Eye (tissue), 1 donor: ENCODE data around the gene SLC36A4.
"Not testable (repeated sequence)": the region's sequence is repeated elsewhere in the genome, so short reads cannot be mapped to it uniquely, and the experiment has no call there.

Source experiments
- DNase-seq: peaks from one replicate; pipeline ENCODE4 v3.0.0-alpha.2; 2015

SLC36A4 gene

DNA sequence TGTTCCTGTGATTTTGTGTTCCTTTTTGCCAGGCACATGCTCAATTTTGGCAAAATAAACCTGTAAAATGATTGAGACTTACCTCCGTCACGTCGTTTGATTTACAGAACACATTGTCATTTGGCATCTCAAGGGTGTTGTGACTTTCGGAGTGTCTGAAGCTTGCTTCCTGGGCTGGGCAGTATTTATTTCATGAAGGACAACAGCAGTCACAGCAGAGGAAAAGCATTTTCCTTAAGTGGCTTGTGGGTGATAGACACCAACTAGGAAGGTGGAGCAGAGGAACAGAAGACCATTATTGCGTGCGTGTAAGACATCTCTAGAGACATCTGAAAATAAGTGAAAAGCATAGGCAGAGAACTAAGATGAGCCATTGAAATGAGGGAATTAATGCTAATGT is 80.2 kb downstream of the SLC36A4 start:
- DNase-seq, result no peak

DNA sequence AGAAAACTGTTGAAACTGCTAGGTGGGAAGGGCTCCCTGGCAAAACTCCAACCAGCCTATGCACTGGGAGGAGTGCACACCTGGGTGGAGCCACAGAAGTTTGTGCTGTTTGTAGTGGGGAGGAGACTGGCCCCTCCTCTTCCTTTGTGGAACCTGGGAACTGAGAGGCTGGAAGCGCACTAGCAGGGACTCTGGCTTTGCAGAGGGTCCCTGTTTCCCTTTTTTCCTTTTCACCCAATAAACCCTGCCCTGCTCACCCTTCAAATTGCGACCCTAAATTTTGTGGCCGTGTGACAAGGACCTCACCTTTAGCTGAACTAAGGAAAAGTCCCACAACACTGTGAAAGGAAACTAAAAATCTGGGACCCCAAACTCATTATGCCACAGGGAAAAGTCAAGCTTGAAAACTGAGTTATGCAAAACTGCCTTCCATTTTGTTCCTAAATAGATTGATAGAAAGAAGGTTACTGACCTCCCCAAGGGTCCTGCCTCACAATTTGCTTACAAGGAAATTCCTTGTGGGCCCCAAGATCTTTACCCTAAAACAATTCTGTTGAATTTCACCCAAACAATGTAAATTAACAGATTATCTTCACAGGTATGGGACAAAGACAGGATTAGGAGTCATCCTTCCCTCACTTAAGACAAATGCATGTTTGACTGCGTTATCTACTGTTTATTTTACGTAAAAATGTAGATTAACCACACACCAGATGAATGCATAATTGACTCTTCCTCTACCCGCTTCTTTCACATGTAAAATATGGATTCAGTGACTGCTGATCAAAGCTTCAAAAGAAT is 81.0 kb downstream of the SLC36A4 start:
- no peak for DNase-seq

- no peak for DNase-seq
These were observed 83.5 kb downstream of the SLC36A4 start for GRCh38 chr11:93114304-93114703.

DNA sequence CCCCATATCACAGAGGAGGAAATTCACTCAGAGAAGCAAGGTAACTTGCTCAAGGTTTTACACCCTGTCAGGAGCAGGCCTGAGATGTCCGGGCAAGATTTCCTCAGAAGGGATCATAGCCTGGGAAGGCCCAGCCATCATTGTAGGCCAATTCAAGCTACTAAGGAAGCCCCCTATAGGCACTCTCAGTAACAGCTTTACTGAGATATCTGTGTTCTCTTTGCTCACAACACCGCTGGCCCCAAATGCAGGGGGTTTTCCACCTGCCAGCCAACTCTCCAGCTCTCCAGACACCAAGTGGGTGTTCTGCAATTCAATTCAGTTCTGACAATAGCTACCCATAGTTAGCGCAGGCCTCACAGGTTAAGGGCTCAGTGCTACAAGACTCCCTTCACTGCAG is 84.0 kb downstream of the SLC36A4 start:
- DNase-seq, result no peak

DNA sequence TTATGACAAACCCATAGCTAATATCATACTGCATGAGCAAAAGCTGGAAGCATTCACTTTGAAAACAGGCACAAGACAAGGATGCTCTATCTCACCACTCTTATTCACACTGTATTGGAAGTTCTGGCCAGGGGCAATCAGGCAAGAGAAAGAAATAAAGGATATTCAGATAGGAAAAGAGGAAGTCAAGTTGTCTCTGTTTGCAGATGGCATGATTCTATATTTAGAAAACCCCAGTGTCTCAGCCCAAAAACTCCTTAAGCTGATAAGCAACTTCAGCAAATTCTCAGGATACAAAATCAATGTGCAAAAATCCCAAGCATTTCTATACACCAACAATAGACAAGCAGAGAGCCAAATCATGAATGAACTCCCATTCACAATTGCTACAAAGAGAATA is 86.6 kb downstream of the SLC36A4 start:
- DNase-seq, result not testable (repeated sequence)

DNA sequence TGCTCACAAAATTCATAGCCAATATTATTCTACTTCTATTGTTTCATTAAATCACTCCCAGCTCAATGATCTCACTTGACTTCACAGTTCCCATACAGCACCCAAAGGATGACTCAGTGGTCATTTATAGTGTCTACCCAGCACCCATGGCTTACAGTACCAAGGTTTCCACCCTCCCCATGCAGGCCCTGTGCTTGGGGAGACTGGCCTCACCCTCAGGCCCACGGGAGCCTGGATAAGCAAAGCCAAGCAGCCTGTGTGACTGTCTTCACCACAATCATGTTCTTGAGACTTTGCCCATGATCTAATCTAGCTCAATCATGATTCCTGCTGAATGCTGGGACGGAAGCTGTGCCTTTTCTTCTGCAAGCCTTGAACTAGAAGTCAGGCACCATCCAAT is 97.6 kb downstream of the SLC36A4 start:
- DNase-seq, result no peak

- no peak for DNase-seq
These were observed 98.0 kb downstream of the SLC36A4 start for GRCh38 chr11:93099806-93100205.
